GM19238 (cell line): Measurements from ENCODE around the gene HOXD4.

Experiments used
- DNase-seq: peaks from one replicate; pipeline ENCODE4 v3.0.0; 2011; ENCODE audit warnings: low spot score; ENCODE audit not compliant: insufficient read length

HOXD4 gene

DNA sequence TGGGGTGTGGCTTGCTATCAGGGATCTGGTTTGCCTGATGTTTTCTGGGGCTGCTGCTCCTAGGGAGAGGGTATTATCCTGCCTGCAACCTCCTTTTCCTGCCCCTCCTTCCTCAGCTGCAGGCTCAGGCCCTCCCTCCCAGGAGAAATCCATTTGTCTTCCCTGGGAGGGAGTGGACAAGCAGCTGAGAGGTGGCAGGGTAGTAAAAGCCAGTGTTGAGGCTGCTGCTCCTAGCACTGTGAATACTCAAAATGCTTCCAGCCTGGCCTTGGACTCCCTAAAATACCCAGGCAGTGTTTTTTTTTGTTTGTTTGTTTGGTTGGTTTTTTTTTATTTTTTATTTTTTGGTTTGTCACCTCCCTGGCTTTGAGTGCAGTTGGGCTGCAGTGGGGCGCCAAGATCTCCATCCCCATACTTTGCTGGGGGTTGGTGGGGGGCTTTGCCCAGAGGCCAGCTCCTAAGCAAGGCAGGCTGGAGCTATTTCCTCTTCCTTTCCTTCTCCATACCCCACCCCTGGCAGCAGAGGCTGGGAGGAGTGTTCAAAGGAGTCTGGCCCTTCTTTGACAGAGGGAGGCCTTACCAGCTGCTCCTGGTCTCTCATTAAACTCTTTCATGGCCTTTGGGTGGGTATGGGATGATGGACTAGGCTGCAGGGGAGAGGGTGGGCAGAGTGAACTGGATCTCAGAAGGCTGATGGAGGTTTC is 19.4 kb downstream of the HOXD4 start:
- DNase-seq: no peak

DNA sequence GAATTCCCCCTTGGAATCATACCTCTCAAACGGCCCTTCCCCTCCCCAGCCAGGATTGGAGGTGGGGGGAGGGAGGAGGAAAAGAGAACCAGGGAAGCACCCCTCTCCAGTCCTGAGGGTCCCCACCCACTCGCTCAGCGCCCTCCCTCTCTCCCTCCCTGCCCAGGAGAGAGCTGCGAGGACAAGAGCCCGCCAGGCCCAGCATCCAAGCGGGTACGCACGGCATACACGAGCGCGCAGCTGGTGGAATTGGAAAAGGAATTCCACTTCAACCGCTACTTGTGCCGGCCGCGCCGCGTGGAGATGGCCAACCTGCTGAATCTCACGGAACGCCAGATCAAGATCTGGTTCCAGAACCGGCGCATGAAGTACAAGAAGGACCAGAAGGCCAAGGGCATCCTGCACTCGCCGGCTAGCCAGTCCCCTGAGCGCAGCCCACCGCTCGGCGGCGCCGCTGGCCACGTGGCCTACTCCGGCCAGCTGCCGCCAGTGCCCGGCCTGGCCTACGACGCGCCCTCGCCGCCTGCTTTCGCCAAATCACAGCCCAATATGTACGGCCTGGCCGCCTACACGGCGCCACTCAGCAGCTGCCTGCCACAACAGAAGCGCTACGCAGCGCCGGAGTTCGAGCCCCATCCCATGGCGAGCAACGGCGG is 20.1 kb downstream of the HOXD4 start:
- DNase-seq: no peak

DNA sequence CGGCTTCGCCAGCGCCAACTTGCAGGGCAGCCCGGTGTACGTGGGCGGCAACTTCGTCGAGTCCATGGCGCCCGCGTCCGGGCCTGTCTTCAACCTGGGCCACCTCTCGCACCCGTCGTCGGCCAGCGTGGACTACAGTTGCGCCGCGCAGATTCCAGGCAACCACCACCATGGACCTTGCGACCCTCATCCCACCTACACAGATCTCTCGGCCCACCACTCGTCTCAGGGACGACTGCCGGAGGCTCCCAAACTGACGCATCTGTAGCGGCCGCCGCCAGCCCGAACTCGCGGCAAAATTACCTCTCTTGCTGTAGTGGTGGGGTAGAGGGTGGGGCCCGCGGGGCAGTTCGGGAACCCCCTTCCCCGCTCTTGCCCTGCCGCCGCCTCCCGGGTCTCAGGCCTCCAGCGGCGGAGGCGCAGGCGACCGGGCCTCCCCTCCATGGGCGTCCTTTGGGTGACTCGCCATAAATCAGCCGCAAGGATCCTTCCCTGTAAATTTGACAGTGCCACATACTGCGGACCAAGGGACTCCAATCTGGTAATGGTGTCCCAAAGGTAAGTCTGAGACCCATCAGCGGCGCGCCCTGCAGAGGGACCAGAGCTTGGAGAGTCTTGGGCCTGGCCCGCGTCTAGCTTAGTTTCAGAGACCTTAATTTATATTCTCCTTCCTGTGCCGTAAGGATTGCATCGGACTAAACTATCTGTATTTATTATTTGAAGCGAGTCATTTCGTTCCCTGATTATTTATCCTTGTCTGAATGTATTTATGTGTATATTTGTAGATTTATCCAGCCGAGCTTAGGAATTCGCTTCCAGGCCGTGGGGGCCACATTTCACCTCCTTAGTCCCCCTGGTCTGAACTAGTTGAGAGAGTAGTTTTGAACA is 20.9 kb downstream of the HOXD4 start:
- no peak for DNase-seq

GRCh38 chr2:176172895-176173566 is 21.7 kb downstream of the HOXD4 start:
- DNase-seq: no peak

DNA sequence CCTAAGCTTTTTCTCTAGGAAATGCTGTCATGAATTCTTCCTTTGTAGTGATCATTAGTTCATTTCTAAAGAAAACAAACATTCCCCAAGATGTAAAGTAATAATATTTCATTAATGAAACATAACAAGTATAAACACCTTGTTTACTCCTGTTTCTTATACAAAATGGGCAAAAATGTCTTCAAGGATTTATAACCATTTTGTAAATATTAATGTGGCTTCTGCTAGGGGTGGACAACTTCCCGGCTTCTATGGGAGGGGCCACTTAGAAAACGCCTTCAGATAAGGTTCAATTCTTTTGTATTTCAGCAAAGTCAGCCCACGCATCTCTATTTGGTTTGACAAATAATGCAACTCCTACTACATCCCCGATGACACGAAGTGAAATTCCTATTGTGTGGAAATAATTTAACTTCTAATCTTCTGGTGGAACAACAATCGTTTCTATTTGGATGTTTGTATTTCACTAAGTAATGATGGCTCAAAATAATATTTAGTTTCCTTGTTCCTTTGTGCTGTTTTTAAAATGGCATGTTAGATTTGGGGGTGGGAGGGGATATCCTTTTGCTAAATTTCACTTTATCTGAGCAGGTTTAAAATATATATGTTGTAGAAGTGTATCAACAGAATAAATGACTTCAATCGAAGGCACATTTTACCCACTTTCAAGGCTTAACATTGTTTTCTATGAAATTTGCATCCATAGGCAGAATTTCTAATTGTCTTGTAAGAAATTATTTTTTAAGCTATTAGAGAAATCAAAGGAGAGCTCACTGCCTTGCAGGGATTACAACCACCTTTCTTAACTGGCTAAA is 22.4 kb downstream of the HOXD4 start:
- no peak for DNase-seq

GRCh38 chr2:176174382-176174823 is 23.1 kb downstream of the HOXD4 start:
- DNase-seq: no peak

DNA sequence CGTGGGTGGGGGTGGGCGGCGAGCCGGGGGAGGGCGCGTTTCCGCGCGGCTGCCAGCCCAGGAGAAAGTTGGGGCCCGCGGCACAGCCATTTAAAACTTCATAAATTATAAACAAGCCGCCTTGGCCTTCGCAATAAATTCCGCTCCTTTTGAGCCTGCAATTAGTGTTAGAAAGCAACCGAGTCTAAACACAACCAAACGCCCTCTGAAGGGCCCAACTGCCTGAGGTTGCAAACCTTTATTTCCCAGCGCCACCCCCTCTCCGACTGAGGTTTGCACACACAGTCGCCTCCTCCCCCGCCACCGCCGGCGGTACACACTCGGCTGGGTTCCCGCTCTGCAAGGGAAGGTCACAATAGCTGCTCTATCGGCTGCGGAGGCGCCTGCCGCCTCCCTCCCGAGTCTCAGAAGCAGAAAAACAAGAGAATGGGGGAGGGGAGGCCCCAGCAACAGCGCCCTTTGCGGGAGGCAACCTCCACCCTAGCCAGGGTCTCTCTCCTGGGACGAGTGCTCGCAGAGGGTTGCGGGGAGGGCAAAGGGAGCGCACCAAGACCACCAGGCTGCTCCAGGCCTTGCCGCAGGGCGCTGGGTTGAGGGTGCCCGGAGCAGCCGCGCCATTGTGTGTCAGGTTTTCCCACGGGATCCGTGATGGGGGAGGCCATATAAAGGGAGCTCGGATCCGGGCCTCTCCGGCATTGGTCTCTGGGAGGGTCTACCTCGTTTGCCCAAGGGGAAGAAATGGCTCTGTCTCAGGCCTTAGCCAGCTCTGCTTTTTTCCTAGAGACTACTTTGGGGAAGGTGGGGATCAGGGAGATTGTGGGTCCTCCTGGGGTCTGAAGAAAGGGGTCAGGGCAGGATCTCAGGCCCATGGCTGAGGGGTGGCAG is 23.7 kb downstream of the HOXD4 start:
- no peak for DNase-seq

DNA sequence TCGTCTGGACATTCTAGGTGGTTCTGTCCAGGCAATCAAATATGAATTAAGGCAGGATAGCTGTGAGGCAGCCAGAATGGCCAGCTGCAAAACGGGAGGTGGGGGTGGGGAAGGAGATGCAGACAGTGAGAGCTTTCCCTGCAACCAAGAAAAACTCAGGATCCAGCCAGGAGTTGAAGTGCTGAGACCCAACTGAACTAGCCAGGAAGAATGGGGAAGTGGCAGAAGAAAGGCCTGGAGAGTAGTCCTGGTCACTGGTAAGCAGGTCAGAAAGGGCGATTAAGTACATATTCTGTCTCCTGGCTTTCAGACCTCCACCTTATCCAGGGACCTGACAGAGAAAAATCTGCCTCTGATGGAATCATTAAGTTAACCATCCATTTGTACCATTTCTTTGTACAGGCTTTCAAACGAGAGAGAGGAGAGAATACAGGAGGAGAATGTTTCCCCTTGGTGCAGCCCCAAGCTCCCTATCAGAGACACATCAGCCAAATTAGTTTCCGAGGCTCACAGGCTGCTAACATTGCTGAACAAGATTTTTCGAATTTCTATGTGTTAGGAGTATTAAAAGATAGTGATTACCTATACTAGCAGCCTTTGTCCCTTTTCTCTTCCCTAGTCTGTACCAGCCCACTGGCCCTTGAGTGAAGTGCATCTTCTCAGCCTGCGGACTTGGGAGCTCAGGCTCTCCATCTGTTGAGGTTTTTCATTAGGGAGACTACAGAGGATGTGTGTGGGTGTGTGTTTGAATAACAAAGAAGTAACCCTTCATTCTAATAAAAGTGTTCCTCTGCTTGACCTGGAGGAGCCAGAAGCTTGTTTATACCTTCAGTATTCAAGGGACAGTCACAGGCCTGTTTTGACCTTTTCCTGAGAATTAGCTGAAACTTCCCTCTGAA is 24.6 kb downstream of the HOXD4 start:
- no peak for DNase-seq

DNA sequence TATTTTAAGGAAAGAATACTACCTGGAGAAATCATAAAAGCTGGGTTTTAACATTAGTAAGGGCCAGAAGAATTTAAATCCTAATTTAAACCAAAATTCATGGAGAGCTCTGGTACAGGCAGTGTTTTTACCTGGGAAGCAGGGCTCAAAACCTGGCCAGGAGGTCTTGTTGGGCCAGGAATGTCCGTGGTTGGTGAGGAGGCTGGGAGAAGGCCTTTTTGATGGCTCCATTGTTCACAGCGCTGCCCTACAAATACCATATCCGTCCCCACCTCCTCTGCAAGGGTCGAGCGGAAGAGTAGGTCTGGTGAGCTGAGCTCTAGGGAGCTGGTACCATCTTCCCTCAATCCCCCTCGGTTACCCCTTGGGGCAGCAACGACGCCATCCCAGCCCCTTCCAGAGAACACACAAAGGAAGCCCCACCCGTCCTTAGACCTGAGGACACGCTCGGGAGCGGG is 26.3 kb downstream of the HOXD4 start:
- DNase-seq: no peak

- DNase-seq: no peak
Measured at GRCh38 chr2:176178038-176178756, 26.8 kb downstream of the HOXD4 start.

GRCh38 chr2:176178757-176179295 is 27.5 kb downstream of the HOXD4 start:
- DNase-seq: no peak

DNA sequence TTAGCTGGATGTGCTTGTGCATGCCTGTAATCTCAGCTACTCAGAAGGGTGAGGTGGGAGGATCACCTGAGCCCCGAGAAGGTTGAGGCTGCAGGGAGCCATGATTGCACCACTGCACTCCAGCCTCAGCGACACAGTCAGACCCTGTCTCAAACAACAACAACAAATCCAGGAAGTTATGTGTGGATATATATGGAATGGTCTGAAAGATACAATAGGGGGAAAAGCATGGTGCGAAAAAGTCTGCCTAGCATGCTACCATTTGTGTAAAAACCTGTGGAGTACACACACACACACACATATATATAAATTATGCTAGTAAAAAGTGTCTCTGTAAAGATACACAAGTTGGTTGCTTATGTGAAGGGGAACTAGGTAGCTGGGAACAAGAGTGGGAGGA is 30.2 kb downstream of the HOXD4 start:
- DNase-seq: no peak

DNA sequence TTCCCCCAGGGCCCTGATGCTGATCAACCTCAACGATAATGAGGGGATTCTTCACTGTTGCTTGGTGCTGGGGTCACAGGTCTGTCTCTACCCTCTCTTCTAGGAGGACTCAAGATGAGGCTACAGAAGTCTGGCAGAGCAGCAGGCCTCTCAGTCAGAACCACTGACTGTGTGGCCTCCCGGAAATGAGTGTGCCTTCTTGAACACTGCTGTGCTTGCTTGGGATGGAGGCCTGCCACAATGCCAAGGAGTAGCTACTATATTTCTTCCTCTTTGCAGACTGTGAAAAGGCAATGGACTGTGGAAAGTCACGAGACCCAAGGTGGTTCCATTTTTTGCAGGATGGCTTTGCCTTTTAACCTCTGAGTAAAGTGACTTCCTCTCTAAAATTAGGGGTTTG is 31.3 kb downstream of the HOXD4 start:
- no peak for DNase-seq

DNA sequence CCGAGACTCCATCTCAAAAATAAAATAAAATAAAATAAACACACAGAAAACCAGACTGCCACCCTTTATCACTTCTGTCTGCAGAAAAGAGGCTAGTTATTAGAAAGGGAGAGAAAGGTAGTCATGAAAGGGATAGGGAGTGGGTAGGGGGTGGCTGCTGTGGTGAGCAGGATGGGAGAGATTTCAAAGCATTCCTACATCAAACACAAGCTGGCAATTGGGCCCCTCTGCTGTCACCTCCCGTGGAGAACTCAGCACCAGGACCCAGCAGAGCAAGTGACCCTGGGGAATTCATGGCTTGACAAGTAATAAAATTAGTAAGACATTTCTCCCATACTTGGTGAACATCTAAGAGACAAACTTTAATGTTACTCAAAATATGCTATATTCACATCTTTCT is 33.4 kb downstream of the HOXD4 start:
- DNase-seq: no peak

DNA sequence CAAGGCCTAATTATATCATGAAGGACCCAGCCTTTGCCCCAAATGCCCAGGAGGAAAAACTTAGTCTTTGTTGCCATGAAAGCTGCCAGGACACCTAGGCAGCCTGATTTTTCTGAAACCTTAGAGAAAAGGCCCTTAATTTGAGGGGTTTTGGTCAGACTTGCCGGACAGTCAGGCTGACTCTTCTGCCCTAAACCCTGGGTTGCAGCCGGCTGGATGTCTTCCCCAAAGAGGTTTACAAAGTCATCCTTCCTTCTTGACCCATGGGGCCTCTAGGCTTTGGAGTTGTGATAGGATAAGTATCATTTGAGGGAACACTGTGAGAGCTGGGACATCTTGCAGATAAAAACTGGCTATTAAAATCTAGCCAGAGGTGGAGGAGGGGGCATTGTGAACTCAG is 34.7 kb downstream of the HOXD4 start:
- no peak for DNase-seq

DNA sequence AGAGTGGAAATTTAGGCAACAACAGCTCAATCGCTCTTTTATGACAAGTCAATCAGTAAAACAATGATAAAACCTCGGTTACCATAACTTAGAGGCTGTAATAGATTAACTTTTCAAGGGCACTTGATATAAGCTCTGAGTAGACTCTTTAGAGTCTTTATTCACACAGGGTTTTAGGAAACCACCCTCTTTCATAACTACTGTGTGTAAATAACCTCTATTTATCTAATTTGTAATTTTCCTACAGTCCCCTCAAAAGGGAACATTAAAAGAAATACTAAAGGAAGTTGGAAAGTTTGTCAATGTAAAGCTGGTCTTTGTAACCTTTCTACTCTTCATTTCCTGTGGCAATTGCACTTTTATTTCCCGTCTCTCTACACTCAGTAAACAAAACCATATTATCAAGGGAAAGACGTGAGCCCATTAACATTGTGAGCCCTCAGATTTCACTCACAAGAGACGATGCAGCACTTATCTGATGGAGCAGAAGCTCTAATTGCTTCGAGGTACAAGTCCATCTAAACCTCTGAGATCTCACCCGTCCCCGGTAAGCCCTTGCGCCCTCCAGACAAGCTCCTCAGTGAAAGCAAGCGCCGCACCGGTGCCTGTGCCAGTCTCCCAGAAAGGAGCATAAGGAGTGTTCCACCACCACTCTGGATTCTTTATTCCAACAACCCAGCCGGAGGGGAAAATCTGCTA is 36.0 kb downstream of the HOXD4 start:
- no peak for DNase-seq
